ENCODE measurements around the gene CACNA1D.

CACNA1D gene

DNA sequence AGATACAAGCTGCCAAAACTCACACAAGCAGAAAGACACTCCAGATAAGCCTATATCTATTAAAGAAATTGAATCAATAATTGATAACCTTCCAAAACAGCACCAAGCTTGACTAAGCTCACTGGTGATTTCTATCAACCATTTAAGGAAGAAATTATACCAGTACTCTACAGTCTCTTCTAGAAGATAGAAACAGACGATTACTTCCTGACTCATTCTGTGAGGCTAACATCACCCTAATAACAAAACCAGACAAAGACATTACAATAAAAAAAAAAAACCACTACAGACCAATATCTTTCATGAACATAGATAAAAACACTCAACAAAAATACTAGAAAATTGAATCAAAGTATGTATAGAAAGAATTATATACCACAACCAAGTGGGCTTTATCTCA, 331.6 kb downstream of the CACNA1D start:
- DNase-seq (ENCODE audit: low spot score), result no peak

DNA sequence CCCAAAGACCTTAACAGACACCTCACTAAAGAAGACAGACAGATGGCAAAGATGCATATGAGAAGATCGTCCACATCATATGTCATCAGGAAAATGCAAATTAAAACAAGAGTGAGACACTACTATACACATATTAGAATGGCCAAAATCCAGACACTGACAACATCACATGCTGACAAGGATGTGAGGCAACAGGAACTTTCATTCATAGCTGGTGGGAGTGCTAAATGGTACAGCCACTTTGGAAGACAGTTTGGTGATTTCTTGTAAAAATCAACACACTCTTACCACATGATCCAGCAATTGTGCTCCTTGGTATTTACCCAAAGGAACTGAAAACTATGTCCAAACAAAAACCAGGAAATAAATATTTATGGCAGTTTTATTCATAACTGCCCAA, 334.2 kb downstream of the CACNA1D start:
- DNase-seq (ENCODE audit: low spot score), result no peak

DNA sequence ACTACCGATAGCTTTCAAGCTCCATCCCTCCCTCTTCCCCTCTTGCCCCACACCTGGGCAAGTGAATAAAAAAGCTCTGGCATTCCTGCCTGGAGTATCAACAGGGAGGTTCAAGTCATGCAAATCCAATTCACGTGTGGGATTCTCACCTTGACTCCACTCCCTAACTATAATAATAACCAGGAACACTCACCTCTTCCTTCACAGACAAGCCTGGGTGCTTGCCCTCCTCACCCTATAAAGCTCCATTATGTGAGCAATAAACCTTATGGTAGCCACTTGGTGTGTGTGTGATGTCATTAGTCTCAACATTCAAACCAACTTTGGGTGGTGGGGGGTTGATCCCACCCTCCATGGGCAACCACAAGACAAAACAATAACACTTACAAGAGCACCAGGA, 335.2 kb downstream of the CACNA1D start:
- no peak for DNase-seq (ENCODE audit: low spot score)

DNA sequence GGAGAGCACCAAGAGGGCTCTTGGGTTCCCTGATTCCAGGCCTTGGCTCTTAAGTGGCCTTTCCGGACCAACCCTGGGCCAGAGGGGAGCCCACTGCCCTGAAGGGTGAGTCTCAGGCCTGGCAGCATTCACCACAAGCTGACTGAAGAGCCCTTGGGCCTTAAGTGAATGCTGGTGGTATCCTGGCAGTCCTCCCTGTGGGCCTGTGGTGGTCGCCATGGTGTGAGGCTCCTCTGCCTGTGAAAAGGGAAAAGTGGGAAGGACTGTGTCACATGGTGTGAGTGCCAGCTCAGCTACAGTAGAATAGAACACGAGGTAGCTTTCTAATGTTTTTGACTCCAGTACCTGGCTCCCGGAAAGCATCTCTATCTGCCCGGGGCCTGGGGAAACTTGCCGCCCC, 336.5 kb downstream of the CACNA1D start:
- no peak for DNase-seq (ENCODE audit: low spot score)

DNA sequence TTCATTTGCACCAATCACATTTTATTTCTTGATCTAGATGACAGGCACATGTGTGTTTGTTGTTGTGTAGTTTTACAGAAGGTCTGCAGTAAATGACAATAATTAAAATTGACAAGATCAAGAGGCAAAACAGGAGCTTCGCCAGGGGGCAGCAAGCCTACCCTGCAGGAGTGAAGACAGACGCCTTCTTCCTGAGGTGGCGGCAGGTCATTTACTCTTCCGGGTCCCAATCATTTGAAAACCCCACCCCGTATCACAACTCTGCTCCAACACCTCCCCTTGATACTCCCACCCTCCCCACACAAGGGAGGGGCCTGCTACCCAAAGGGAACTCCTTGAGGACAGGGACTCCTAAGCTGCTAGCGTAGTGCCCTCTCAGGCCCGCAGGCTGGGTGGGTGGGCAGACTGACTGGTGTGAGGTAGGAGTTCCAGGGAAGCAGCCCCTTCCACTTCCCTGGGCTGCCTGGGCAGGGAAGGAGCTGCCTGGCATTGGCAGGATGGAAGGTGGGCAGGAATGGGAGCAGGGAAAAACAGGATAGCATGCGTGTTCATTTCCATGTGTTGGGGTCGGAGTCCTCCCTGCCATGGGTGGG, 338.7 kb downstream of the CACNA1D start:
- DNase-seq (ENCODE audit: low spot score), result no peak

DNA sequence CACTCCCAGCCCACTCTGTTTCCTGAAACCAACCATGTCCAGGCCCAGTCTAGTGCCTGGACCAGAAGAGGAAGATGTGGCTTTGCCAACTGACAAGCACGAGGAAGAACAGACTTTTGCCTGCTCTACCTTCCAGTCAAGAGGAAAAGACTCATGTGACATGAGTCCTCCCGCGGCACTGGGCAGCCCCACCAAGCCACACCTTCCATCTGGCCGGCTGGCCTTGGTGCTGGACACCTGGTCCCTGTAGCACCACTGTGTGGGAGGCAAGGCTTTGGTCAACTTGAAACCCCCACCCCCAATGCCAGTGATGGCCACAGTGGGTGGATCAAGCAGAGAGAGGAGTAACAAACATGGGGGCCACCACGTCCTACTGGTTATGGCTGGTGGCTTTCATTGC, 339.3 kb downstream of the CACNA1D start:
- DNase-seq (ENCODE audit: low spot score), result no peak

DNA sequence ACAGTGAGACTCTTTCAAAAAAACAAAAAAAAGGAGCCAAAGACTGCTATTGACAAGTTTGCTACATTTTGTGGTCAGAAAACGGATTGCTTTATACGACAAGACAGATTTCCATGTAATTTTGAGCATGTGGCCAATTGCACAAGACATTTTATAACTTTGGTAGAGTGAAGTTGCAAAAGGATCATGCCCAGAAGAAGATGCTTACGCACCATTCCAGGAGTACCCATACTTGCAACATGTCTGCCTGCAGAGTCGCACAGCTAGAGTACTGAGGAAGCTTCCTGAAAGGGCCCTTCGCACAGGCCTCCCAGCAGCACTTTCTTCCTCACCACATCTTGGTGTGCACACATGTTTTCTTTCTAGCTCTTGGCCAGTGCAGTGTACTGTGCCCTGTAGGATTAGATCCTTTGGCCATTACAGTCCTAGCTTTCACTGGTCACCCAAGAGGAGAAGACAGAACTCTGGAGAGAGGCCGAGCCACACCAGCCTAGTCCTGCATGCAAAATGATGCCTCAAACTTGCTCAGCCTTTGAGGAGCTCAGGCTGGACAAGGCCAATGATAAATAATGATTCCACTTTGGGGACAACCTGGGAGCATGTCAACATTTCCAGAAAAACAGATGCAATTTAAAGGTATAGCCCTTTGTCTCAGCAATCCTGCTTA, 340.2 kb downstream of the CACNA1D start:
- no peak for DNase-seq (ENCODE audit: low spot score)

DNA sequence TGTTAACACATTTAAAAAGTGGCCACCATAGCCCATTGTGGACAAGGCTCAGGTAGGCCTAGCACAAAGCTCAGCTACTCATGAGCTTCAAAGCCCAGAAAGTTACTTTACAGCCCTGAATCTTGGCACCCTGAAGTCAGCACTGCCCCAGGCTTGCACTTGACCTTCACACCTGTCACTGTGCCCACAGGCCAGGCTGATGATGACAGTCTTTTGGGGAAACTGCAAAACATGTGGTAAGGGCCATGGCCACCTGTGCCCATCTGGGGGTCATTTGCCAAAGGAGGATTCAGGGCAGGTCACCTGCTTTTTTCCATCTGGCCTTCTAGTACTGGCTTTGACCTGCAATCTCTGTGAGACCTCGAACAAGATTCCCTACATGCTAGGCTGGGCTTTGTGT, 340.8 kb downstream of the CACNA1D start:
- no peak for DNase-seq (ENCODE audit: low spot score)

DNA sequence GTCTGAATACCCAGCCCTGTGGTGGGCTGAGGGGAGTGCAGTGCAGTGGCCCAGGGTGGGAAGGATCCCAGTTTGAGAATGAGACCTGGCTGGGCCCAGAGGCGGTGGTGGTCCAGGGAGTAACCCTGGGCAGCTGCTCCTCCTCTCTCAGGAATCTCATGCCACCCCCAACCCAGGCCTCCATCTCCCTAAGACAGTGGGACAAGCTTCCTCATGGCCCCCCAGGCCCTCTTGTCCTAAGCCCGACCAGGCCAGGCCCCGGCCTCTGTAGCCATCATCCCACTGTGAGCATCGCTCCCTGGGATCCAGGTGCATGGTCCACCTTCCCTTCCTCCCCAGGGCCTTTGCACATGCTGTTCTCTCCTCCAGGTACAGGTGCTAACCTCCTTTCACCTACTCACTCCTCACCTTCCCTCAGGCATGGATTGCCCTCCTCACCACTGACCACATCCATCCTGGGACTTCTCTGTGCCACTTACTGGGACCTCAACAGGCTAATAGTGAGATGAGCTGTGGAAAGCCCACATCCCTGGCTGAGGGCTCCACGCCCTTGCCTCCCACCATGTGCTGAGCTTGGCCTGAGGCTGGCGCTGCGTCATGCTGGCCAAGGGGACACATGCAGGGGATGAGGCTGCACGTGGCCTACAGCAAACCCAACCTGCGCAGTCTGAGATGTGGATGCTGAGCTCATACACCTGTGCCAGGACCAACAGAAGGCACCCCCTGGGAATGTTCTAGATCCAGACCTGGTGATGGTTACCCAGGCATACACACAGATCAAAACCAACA, 341.9 kb downstream of the CACNA1D start:
- DNase-seq (ENCODE audit: low spot score), result no peak

DNA sequence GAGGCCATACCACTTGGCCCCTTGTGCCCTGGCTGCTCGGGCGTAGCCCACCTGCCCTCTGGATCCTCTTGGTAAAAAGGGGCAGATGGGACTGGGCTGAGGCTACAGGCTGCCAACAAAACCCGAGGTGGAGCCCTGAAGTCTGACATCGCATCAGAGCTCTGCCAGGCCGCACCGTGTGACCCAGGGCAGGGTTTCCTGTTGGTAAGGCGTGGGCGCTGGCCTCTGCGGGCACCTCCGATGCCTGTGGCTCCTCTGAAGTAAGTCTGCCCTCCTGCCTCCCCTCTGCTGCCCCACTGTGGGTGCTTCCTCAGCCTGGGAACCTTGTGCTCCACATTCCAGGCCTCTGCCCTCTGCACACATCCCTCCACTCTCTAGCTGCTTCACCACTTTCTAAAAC, 342.9 kb downstream of the CACNA1D start:
- DNase-seq (ENCODE audit: low spot score), result no peak

DNA sequence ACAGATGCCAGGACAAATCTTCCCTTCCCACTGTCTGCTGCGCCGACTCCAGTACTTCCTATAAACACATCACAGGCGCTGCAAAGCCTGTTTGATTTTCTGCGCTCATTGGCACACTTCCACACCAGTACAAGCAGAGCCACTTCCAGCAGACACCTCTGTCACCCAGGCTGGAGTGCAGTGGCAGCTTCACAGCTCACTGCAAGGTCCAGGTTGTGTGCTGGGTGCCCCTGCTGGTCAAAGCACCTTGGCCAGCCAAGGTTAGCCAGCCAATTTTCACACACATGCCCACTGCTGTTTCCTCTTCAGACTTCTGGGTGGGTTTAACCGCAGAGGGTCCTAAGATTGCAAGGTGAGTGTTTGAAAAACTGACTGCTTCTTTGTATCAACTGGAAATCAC, 346.9 kb downstream of the CACNA1D start:
- DNase-seq (ENCODE audit: low spot score), result no peak

DNA sequence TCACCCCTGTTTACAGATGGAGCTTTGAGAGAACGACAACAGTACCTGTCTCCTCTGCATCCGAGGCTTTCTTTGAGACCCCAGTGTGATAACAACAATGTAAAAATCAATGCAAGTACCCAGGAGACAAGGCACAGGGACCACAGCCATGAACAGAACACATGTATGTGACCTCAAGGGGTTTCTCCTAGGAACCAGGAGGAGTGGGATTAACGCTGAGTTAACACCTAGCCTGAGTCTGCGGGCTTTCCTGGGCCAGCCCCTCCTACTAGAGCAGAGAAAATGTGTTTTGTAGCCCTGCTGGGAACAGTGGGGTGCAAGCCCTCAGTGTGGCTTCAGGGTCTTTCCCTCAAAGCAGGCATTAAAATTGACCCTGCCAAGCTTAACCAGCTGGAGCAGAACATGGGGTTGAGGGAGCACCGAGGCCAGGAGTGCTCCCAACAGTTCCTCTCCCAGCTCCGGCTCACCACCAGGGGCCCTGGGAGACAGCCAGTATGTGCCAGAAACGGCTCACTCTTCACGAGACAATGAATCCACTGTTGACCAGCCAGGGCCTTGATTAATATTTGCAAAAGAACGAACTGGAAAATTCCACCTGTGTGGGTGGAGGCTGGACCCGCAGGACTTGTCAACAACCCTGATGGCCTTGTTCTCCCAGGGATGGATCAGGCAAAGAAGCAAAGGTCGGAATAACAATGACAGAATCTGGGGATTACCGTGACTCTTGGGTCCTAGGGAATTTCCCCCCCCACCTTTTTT, 348.2 kb downstream of the CACNA1D start:
- DNase-seq (ENCODE audit: low spot score), result peak; percentile 67

DNA sequence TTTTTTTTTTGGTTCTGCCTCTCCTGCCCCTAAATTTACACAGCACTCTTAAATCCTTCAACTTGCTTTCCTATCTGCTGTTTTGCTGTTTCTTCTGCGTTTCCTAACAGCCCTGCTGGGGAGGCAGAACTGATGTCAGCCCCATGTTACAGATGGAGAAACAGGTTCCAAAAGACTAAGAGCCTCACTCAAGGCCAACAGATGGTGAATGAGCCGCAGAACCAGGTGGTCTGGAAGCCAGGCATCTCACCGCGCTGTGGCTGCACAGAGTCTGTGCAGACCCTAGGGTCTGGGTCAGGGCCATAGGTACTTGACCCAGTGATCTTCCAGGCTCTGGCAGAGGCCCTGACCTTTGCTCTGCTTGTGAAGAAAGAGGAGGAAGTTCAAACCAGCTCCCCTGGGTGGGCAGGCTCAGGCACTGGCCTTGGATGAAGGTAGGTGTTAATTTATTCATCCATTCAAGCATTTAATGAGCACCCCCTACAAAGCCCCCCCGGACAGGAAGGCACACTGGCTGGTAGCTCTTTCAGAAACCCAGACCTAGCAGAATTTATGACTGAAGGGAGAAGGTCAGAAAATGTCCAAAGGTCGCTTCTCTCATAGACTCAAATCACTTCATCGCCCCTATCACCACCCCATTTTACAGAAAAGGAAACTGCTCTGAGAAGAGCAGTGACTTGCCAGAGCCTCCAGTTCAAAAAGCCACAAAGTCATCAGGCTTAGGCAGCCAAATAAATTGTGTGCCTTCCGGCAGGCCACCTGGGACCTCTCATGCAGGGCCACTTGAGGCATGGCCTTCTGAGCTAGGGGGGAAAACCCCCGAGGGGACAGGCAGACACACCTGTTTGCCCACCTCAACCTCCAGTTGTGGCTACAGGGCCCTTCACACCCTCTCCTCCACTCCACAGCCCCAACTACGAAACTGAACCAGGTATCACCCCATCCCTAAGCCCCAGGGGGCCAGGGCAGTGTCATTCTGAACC, 349.1 kb downstream of the CACNA1D start:
- no peak for DNase-seq (ENCODE audit: low spot score)

DNA sequence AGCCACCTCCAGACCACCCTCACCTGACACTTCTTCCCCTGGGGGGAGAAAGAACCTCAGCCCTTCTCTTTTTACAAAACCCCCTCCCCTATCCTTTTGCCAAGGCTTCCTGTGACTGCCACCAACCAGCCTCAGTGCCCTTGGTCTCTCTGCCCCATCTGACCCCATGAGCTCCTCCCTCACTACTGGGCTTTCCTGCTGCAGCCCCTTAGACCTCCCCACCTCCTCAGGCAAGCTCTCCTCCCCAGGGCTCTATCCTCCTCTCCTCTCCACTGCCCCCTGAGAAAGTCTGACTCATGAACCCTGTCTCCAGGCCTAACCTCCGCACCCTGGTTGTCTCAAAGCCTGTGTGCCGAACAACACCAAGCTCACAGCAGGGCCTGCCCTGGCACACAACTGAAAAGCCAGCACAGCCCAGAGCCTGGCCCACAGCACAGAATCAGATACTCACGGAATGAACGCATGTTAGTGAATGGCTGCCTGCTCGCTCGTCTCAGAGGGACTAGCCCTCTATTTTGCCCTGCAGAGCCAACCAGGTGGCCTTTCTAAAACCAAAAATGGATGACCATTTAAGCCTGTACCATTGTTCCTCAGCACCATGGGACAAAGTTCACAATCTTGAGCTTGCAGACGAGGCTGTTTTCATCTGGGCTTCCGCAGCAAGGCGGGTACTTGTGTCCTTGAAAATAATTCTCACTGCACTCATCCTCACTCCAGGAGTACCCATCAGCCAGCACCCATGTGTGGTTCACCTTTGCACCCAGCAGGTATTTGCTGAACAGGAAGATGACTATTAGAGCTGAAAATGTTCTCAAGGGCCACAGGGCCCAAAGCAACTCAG, 350.1 kb downstream of the CACNA1D start:
- DNase-seq (ENCODE audit: low spot score), result no peak

DNA sequence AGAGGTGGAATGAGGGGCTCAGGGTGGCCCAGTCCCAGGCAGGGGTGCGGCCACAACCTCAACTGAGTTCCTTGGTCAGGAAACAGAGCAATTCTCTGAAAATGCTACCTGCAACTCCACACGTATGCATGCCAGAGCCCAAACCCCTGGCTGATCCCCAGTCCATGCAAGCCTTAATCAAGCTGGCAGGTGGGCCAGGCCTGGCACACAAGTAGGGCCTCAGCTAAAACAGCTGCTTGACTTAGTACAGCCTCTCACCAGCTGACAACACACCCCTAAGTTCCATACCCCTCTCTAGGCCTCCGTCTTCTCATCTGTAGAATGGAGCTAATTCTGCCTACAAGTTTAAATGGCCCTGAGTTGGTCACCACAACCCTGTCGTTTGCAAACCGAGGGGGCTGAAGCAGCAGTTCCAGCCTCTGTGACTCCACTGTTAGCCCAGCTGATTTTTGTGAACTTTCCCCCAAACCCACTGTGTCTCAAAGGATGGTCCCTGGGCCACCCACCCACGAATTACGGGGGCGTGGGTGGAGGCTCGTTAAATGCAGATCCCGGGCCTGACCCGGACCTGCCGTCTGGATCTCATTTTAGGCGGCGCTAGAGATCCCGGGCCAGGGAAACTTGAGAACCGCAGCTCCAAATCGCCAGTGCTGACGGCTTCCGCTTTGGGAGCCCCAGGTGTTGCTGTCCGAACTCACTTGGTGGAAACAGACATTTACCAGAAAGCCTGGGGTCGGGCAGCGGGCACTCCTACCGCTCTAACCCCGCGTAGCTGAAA, 350.9 kb downstream of the CACNA1D start:
- peak; percentile 52 for DNase-seq (ENCODE audit: low spot score)

DNA sequence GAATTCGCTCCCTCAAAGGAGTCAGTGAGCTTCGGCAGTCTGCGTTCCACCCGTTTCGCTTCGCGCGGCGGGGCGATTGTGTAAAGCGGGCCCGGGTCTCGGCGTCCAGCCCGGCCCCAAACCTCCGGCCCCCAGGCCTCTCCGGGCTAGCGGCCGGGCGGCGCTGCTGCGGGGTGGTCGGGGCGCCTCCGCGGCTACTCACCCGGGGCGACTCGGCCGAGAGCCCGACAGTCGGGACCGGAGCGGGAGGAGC, 351.4 kb downstream of the CACNA1D start:
- no peak for DNase-seq (ENCODE audit: low spot score)

DNA sequence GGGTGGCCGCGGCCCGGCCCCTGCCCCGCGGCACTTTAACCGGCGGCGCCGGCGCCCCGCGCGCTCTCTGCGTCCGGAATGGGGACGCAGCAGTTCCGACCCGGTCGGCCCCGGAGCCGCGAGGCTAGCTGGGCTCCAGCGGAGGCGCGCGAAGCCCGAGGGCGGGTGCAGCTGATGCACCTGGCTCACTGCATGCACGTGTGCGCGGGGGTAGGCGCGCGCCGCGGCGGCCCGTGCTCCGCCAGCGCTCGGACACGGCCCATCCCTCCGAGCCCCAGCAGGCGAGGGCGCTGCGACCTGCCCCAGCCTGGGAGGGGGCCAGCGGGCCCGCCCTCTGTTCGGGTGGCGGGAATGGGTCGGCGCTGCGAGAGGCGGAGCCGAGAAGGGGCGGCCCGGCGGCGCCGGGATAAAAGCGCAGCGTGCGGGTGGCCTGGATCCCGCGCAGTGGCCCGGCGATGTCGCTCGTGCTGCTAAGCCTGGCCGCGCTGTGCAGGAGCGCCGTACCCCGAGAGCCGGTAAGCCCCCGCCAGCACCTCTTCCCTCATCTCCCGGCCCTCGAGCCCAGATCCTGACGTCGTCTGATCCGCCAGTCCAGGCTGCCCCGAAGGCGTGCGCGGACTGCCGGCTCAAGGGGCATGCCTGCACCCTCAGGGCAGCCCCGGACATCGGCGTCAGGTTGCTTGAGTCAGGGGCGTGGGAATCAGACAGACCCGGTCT, 351.9 kb downstream of the CACNA1D start, which contains the start of the genes CHDH and IL17RB:
Gene CHDH, minus strand, starts transcription at position 286 of the 717 bp plus-strand sequence. CDS start 22,411 bp downstream, outside the sequence.
Gene IL17RB, plus strand, starts transcription at position 435 of the 717 bp plus-strand sequence. Its CDS starts 21 bp downstream, at position 456.
- peak; percentile 85 for DNase-seq (ENCODE audit: low spot score)

DNA sequence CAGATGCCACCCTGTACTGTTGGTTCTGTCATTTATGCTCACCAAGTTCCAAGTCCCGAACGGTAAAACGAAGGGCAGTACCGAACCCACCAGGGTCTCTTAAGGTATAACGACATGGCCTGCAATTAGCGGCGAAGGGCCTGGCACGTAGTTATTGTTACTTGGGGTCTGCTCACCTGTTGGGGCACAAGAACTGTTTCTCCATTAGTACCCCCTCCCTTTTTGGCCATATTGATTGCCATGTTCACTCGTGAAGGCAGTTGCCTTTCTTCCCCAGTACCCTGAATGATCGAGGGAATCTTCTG, 352.4 kb downstream of the CACNA1D start:
- DNase-seq (ENCODE audit: low spot score), result no peak

DNA sequence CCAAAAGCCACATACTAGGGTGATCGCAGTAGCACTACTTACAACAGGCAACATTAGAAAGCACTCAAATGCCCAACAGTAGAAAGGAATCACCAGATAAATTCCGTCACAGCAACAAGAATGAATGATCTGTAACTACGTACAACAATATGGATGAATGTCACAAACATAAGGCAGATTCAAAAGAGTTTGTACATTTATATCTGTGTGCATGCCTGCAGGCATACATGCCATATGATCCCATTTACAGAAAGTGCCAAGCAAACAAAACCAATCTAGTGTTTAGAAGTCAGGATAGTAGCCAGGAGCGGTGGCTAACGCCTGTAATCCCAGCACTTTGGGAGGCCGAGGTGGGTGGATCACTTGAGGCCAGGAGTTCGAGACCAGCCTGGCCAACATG, 355.5 kb downstream of the CACNA1D start:
- DNase-seq (ENCODE audit: low spot score), result no peak
